Measurements from ENCODE around the gene EIF4G1.
A peak's percentile ranks its signal among the peaks of the same experiment; 100 is the strongest.
"Not testable (repeated sequence)": the region's sequence is repeated elsewhere in the genome, so short reads cannot be mapped to it uniquely, and the experiment has no call there.

Gene EIF4G1

GRCh38 chr3:184333700-184334099 lies 19.3 kb downstream of the EIF4G1 start:
- no peak for FAIRE-seq

GRCh38 chr3:184334470-184335158 lies 20.2 kb downstream of the EIF4G1 start:
- FAIRE-seq: no peak

More at GRCh38 chr3:184333700-184334099, 19.3 kb downstream of the EIF4G1 start:
- DNase-seq (ENCODE audit: extremely low spot score, insufficient read length, low read depth): no peak

GRCh38 chr3:184335291-184335660 lies 20.9 kb downstream of the EIF4G1 start:
- FAIRE-seq (no peak), DNase-seq (ENCODE audit: extremely low spot score, insufficient read length, low read depth) (no peak)

More at GRCh38 chr3:184334470-184335158, 20.2 kb downstream of the EIF4G1 start:
- no peak for DNase-seq (ENCODE audit: extremely low spot score, insufficient read length, low read depth)

- DNase-seq (ENCODE audit: extremely low spot score, insufficient read length, low read depth): peak; percentile 76
- FAIRE-seq: peak; percentile 69
Measured at GRCh38 chr3:184335661-184336546, 21.5 kb downstream of the EIF4G1 start.

GRCh38 chr3:184336547-184337398 lies 22.4 kb downstream of the EIF4G1 start:
- no peak for DNase-seq (ENCODE audit: extremely low spot score, insufficient read length, low read depth)
- no peak for FAIRE-seq

GRCh38 chr3:184337399-184337714 lies 23.0 kb downstream of the EIF4G1 start, which contains the start of gene FAM131A:
TSS of gene FAM131A (plus strand) at chr3:184337600. CDS start at chr3:184337631, 31 bp downstream.
- FAIRE-seq (no peak), DNase-seq (ENCODE audit: extremely low spot score, insufficient read length, low read depth) (no peak)

GRCh38 chr3:184337981-184338380 lies 23.6 kb downstream of the EIF4G1 start:
- no peak for FAIRE-seq
- no peak for DNase-seq (ENCODE audit: extremely low spot score, insufficient read length, low read depth)

- FAIRE-seq (no peak), DNase-seq (ENCODE audit: extremely low spot score, insufficient read length, low read depth) (no peak)
Measured at GRCh38 chr3:184338511-184338945, 24.1 kb downstream of the EIF4G1 start.

GRCh38 chr3:184339001-184339400 lies 24.6 kb downstream of the EIF4G1 start:
- DNase-seq (ENCODE audit: extremely low spot score, insufficient read length, low read depth) (no peak), FAIRE-seq (no peak)

- FAIRE-seq; DNase-seq (ENCODE audit: extremely low spot score, insufficient read length, low read depth): not testable (repeated sequence)
Measured at GRCh38 chr3:184339451-184340135, 25.2 kb downstream of the EIF4G1 start.

GRCh38 chr3:184341925-184342324 lies 27.5 kb downstream of the EIF4G1 start:
- DNase-seq (ENCODE audit: extremely low spot score, insufficient read length, low read depth): no peak
- no peak for FAIRE-seq

- FAIRE-seq (no peak), DNase-seq (ENCODE audit: extremely low spot score, insufficient read length, low read depth) (no peak)
Measured at GRCh38 chr3:184343200-184343876, 28.9 kb downstream of the EIF4G1 start.

- FAIRE-seq (no peak), DNase-seq (ENCODE audit: extremely low spot score, insufficient read length, low read depth) (no peak)
Measured at GRCh38 chr3:184344579-184345316, 30.3 kb downstream of the EIF4G1 start.

- FAIRE-seq: no peak
Measured at GRCh38 chr3:184345317-184346144, 31.1 kb downstream of the EIF4G1 start.

GRCh38 chr3:184346480-184347190 lies 32.2 kb downstream of the EIF4G1 start:
- DNase-seq (ENCODE audit: extremely low spot score, insufficient read length, low read depth): no peak
- no peak for FAIRE-seq

More at GRCh38 chr3:184345317-184346144, 31.1 kb downstream of the EIF4G1 start:
- no peak for DNase-seq (ENCODE audit: extremely low spot score, insufficient read length, low read depth)

- DNase-seq (ENCODE audit: extremely low spot score, insufficient read length, low read depth) (no peak), FAIRE-seq (no peak)
Measured at GRCh38 chr3:184347321-184348056, 33.1 kb downstream of the EIF4G1 start.

All from GM18507 (cell line).